SK-N-SH treated with all-trans-retinoic acid at 6 μM for 48 hours (cell line): Measurements from ENCODE around the gene JAKMIP1.

Experiments
- ARNTL ChIP-seq: fragments of 450-650 bp; formaldehyde crosslinking; IDR thresholded peaks from 2 replicates; pipeline ENCODE4 v1.5.0; 2020; ENCODE audit warnings: low read depth, mild to moderate bottlenecking, moderate library complexity, borderline replicate concordance
- CREB5 ChIP-seq: fragments of 250-450 bp; sonication (Bioruptor Pico); IDR thresholded peaks from 2 replicates; pipeline ENCODE4 v1.5.1; 2020; ENCODE audit warnings: low read depth, mild to moderate bottlenecking, moderate library complexity
- CSDC2 ChIP-seq: fragments of 250-450 bp; sonication (Bioruptor Pico); IDR thresholded peaks from 2 replicates; pipeline ENCODE4 v1.5.0; 2020; ENCODE audit warnings: mild to moderate bottlenecking, moderate library complexity
- ESRRG ChIP-seq: fragments of 250-450 bp; sonication (Bioruptor Pico); IDR thresholded peaks from 2 replicates; pipeline ENCODE4 v1.6.1; 2021; ENCODE audit warnings: mild to moderate bottlenecking
- PATZ1 ChIP-seq: fragments of 250-450 bp; sonication (Bioruptor Pico); IDR thresholded peaks from 2 replicates; pipeline ENCODE4 v1.8.0; 2020; ENCODE audit warnings: mild to moderate bottlenecking, moderate library complexity, borderline replicate concordance
- PPARA ChIP-seq: fragments of 250-450 bp; sonication (Bioruptor Pico); IDR thresholded peaks from 2 replicates; pipeline ENCODE4 v1.5.0; 2020; ENCODE audit warnings: mild to moderate bottlenecking, borderline replicate concordance
- ZFP3 ChIP-seq: fragments of 250-450 bp; sonication (Bioruptor Pico); IDR thresholded peaks from 2 replicates; pipeline ENCODE4 v1.5.0; 2020; ENCODE audit warnings: mild to moderate bottlenecking, moderate library complexity
- ZFP30 ChIP-seq: fragments of 450-650 bp; formaldehyde crosslinking; IDR thresholded peaks from 2 replicates; pipeline ENCODE4 v1.5.0; 2022; ENCODE audit warnings: mild to moderate bottlenecking, moderate library complexity
- ZNF70 ChIP-seq: fragments of 450-650 bp; formaldehyde crosslinking; IDR thresholded peaks from 2 replicates; pipeline ENCODE4 v1.5.0; 2020; ENCODE audit warnings: mild to moderate bottlenecking, moderate library complexity

- TF ChIP-seq ESRRG (CRISPR knock-in tag) (no peak), ARNTL (CRISPR knock-in tag) (no peak), CREB5 (CRISPR knock-in tag) (no peak), ZFP3 (CRISPR knock-in tag) (no peak), CSDC2 (no peak), ZNF70 (no peak), PATZ1 (no peak), ZFP30 (CRISPR knock-in tag) (no peak), PPARA (no peak)
Measured at GRCh38 chr4:6035786-6036185, 164.6 kb downstream of the JAKMIP1 start.
